SK-N-MC (cell line): ENCODE results near the gene NEIL1.
"Not testable (repeated sequence)": the region's sequence is repeated elsewhere in the genome, so short reads cannot be mapped to it uniquely, and the experiment has no call there.

Experiments
- EZH2 ChIP-seq: fragments of 200-600 bp; sonication (generic); IDR thresholded peaks from one replicate; pipeline ENCODE4 v1.6.1; 2017; ENCODE audit warnings: antibody characterized with exemption
- POLR2AphosphoS5 ChIP-seq: IDR thresholded peaks from 2 replicates; pipeline ENCODE4 v1.6.1; 2012; ENCODE audit warnings: mild to moderate bottlenecking, low read depth, low read length, borderline replicate concordance

- not testable (repeated sequence) for TF ChIP-seq POLR2AphosphoS5, EZH2
Observed at GRCh38 chr15:75300026-75300425, 46.8 kb upstream of the NEIL1 start.
